ENCODE results near the gene FFAR1.

DNA sequence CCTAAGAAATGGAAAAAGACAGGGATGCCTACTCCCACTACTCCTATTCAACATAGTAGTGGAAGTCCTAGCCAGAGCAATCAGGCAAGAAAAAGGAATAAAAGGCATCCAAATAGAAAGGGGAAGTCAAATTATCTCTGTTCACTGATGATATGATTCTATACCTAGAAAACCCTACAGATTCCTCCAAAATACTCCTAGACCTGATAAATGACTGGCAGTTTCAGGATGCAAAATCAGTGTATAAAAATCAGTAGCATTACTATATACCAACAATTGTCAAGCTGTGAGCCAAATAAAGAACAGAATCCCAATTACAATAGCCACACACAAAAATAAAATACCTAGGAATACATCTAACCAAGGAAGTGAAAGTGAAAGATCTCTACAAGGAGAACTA, 21.8 kb downstream of the FFAR1 start:
- TF ChIP-seq EZH2 (IDR thresholded peaks at IDR 0.05; ENCODE audit: borderline replicate concordance, insufficient read depth, low read length, poor library complexity, severe bottlenecking) (no peak), EP300 (conservative IDR thresholded peaks at IDR 0.05; ENCODE audit: poor library complexity, severe bottlenecking) (no peak), TAF1 (IDR thresholded peaks at IDR 0.05; ENCODE audit: low read depth) (no peak), POLR2AphosphoS5 (IDR thresholded peaks at IDR 0.05) (no peak), RAD21 (conservative IDR thresholded peaks at IDR 0.05) (no peak), SMC3 (conservative IDR thresholded peaks at IDR 0.05; ENCODE audit: poor library complexity) (no peak), MXI1 (conservative IDR thresholded peaks at IDR 0.05; ENCODE audit: poor library complexity, severe bottlenecking) (no peak)
- TF ChIP-seq, protein P1, sequence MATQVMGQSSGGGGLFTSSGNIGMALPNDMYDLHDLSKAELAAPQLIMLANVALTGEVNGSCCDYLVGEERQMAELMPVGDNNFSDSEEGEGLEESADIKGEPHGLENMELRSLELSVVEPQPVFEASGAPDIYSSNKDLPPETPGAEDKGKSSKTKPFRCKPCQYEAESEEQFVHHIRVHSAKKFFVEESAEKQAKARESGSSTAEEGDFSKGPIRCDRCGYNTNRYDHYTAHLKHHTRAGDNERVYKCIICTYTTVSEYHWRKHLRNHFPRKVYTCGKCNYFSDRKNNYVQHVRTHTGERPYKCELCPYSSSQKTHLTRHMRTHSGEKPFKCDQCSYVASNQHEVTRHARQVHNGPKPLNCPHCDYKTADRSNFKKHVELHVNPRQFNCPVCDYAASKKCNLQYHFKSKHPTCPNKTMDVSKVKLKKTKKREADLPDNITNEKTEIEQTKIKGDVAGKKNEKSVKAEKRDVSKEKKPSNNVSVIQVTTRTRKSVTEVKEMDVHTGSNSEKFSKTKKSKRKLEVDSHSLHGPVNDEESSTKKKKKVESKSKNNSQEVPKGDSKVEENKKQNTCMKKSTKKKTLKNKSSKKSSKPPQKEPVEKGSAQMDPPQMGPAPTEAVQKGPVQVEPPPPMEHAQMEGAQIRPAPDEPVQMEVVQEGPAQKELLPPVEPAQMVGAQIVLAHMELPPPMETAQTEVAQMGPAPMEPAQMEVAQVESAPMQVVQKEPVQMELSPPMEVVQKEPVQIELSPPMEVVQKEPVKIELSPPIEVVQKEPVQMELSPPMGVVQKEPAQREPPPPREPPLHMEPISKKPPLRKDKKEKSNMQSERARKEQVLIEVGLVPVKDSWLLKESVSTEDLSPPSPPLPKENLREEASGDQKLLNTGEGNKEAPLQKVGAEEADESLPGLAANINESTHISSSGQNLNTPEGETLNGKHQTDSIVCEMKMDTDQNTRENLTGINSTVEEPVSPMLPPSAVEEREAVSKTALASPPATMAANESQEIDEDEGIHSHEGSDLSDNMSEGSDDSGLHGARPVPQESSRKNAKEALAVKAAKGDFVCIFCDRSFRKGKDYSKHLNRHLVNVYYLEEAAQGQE (IDR thresholded peaks at IDR 0.05; ENCODE audit: borderline replicate concordance): no peak
- TF ChIP-seq, protein P2, sequence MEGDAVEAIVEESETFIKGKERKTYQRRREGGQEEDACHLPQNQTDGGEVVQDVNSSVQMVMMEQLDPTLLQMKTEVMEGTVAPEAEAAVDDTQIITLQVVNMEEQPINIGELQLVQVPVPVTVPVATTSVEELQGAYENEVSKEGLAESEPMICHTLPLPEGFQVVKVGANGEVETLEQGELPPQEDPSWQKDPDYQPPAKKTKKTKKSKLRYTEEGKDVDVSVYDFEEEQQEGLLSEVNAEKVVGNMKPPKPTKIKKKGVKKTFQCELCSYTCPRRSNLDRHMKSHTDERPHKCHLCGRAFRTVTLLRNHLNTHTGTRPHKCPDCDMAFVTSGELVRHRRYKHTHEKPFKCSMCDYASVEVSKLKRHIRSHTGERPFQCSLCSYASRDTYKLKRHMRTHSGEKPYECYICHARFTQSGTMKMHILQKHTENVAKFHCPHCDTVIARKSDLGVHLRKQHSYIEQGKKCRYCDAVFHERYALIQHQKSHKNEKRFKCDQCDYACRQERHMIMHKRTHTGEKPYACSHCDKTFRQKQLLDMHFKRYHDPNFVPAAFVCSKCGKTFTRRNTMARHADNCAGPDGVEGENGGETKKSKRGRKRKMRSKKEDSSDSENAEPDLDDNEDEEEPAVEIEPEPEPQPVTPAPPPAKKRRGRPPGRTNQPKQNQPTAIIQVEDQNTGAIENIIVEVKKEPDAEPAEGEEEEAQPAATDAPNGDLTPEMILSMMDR (IDR thresholded peaks at IDR 0.05; ENCODE audit: poor library complexity, severe bottlenecking): no peak

Data from neural cell (in vitro differentiated cells).